ENCODE results near the gene R3HDM4.

Gene R3HDM4

GRCh38 chr19:954672-955494, 41.9 kb upstream of the R3HDM4 start:
- Histone ChIP-seq H3K36me3 (ENCODE audit: control insufficient read depth, insufficient read depth, low read length) (no peaks in the 10 kb centered on the region), H3K4me1 (ENCODE audit: control insufficient read depth, insufficient read depth, low read length, poor library complexity, severe bottlenecking) (peaks cover 15% of the 10 kb centered on the region), H3K27me3 (replicated peaks; ENCODE audit: control insufficient read depth, insufficient read depth, low read length, poor library complexity, severe bottlenecking) (no peaks in the 10 kb centered on the region), H3K9me3 (ENCODE audit: control insufficient read depth, low read length) (no peaks in the 10 kb centered on the region), H3K4me3 (ENCODE audit: insufficient read depth, low read depth, low read length, poor library complexity, severe bottlenecking) (no peak overlapping the region), H3K27ac (ENCODE audit: insufficient read depth, low read length, poor library complexity, severe bottlenecking) (no peak overlapping the region)
- no peak for DNase-seq

- H3K27ac ChIP-seq (ENCODE audit: insufficient read depth, low read length, poor library complexity, severe bottlenecking): no peak overlapping the region
- no peak for DNase-seq
- no peaks in the 10 kb centered on the region for H3K36me3 ChIP-seq (ENCODE audit: control insufficient read depth, insufficient read depth, low read length)
- H3K27me3 ChIP-seq (replicated peaks; ENCODE audit: control insufficient read depth, insufficient read depth, low read length, poor library complexity, severe bottlenecking): no peaks in the 10 kb centered on the region
- H3K4me1 ChIP-seq (ENCODE audit: control insufficient read depth, insufficient read depth, low read length, poor library complexity, severe bottlenecking): peaks cover 15% of the 10 kb centered on the region
- H3K9me3 ChIP-seq (ENCODE audit: control insufficient read depth, low read length): no peaks in the 10 kb centered on the region
- H3K4me3 ChIP-seq (ENCODE audit: insufficient read depth, low read depth, low read length, poor library complexity, severe bottlenecking): no peak overlapping the region
Observed at GRCh38 chr19:954272-954671, 41.3 kb upstream of the R3HDM4 start.

DNA sequence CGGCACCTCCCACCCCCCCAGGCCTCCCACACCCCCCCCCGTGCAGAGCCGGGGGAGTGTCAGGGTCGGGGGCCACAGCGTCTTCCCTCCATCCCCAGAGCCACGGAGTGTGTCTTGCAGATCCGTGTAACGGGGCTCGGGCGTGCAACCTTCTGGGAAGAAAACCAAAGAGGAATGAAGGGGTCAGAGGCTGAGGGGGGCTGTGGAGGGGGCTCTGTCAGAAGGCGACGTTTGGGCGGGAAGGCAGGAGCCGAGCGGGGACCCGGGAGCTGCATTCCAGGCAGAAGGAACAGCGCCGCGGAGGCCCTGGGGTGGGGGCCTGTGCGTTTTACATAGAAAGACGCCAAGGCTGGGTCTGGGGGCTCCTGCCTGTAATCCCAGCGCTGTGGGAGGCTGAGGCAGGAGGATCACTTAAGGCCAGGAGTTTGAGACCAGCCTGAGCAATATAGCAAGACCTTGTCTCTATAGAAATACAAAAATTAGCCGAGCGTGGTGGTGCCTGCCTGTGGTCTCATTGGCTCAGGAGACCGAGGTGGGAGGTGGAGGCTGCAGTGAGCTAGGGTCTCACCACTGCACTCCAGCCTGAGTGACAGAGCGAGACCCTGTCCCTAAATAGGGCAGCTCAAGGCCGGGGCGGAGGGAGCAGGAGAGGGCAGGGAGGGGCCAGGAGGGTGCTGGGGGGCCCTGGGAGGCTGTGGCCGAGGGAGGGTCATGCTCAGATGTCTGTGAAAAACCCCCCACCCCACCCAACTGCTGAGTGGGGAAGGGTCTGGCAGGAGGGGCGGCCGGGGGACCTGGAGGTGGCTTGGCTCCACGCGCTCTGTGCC, 40.6 kb upstream of the R3HDM4 start:
- Histone ChIP-seq H3K27ac (ENCODE audit: insufficient read depth, low read length, poor library complexity, severe bottlenecking) (no peak overlapping the region), H3K9me3 (ENCODE audit: control insufficient read depth, low read length) (no peaks in the 10 kb centered on the region), H3K27me3 (replicated peaks; ENCODE audit: control insufficient read depth, insufficient read depth, low read length, poor library complexity, severe bottlenecking) (no peaks in the 10 kb centered on the region), H3K4me1 (ENCODE audit: control insufficient read depth, insufficient read depth, low read length, poor library complexity, severe bottlenecking) (peaks cover 15% of the 10 kb centered on the region), H3K4me3 (ENCODE audit: insufficient read depth, low read depth, low read length, poor library complexity, severe bottlenecking) (peak overlapping the region; percentile 22), H3K36me3 (ENCODE audit: control insufficient read depth, insufficient read depth, low read length) (no peaks in the 10 kb centered on the region)
- no peak for DNase-seq

DNA sequence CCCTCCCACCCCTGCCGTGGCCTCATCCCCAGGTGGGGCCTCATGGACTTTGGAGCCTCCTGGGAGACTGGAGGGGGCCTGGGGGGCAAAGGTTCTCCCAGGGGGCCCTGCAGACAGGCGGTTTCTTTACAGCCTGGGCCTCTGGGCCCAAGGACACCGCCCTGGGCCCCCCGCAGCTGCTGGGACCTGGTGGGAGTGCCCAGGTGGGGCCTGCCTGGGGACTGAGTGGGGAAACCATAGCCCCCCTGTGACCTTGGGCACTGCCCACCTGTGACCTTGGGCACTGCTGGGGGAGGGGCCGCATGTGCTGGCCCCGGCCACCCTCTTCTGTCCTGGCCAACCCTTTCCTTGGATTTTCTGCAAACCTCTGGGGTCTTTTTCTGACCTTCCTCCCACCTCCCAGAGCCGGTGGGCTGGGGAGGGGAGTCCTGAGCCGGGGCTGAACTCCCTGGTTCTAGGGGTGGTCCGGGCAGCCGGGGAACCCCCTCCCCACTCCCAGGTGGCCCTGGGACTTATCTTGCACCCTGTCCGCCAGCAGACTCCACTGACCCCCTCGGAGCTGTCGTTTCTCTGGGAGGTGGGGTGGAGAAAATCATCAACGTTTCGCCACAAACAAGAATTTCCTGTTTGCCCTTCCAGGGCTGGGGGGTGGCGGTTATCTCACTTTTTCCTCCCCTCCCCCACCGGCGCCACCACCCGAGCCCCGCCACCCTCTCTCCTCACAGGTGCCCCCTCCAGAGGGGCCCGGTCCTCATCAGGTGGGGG, 39.8 kb upstream of the R3HDM4 start:
- Histone ChIP-seq H3K27ac (ENCODE audit: insufficient read depth, low read length, poor library complexity, severe bottlenecking) (no peak overlapping the region), H3K36me3 (ENCODE audit: control insufficient read depth, insufficient read depth, low read length) (no peaks in the 10 kb centered on the region), H3K27me3 (replicated peaks; ENCODE audit: control insufficient read depth, insufficient read depth, low read length, poor library complexity, severe bottlenecking) (no peaks in the 10 kb centered on the region), H3K4me1 (ENCODE audit: control insufficient read depth, insufficient read depth, low read length, poor library complexity, severe bottlenecking) (peaks cover 15% of the 10 kb centered on the region), H3K9me3 (ENCODE audit: control insufficient read depth, low read length) (no peaks in the 10 kb centered on the region), H3K4me3 (ENCODE audit: insufficient read depth, low read depth, low read length, poor library complexity, severe bottlenecking) (peak overlapping the region; percentile 22)
- no peak for DNase-seq

- no peak for DNase-seq
- H3K36me3 ChIP-seq (ENCODE audit: control insufficient read depth, insufficient read depth, low read length): no peaks in the 10 kb centered on the region
- H3K27ac ChIP-seq (ENCODE audit: insufficient read depth, low read length, poor library complexity, severe bottlenecking): no peak overlapping the region
- peaks cover 15% of the 10 kb centered on the region for H3K4me1 ChIP-seq (ENCODE audit: control insufficient read depth, insufficient read depth, low read length, poor library complexity, severe bottlenecking)
- no peak overlapping the region for H3K4me3 ChIP-seq (ENCODE audit: insufficient read depth, low read depth, low read length, poor library complexity, severe bottlenecking)
- H3K9me3 ChIP-seq (ENCODE audit: control insufficient read depth, low read length): no peaks in the 10 kb centered on the region
- H3K27me3 ChIP-seq (replicated peaks; ENCODE audit: control insufficient read depth, insufficient read depth, low read length, poor library complexity, severe bottlenecking): no peaks in the 10 kb centered on the region
Observed at GRCh38 chr19:952049-952679, 39.1 kb upstream of the R3HDM4 start.

- no peak overlapping the region for H3K27ac ChIP-seq (ENCODE audit: insufficient read depth, low read length, poor library complexity, severe bottlenecking)
- no peak overlapping the region for H3K4me3 ChIP-seq (ENCODE audit: insufficient read depth, low read depth, low read length, poor library complexity, severe bottlenecking)
- no peaks in the 10 kb centered on the region for H3K27me3 ChIP-seq (replicated peaks; ENCODE audit: control insufficient read depth, insufficient read depth, low read length, poor library complexity, severe bottlenecking)
- peaks cover 15% of the 10 kb centered on the region for H3K4me1 ChIP-seq (ENCODE audit: control insufficient read depth, insufficient read depth, low read length, poor library complexity, severe bottlenecking)
- DNase-seq: no peak
- no peaks in the 10 kb centered on the region for H3K36me3 ChIP-seq (ENCODE audit: control insufficient read depth, insufficient read depth, low read length)
- H3K9me3 ChIP-seq (ENCODE audit: control insufficient read depth, low read length): no peaks in the 10 kb centered on the region
Observed at GRCh38 chr19:950352-951066, 37.5 kb upstream of the R3HDM4 start.

GRCh38 chr19:948842-949496, 36.0 kb upstream of the R3HDM4 start:
- no peaks in the 10 kb centered on the region for H3K9me3 ChIP-seq (ENCODE audit: control insufficient read depth, low read length)
- H3K36me3 ChIP-seq (ENCODE audit: control insufficient read depth, insufficient read depth, low read length): no peaks in the 10 kb centered on the region
- no peak overlapping the region for H3K4me3 ChIP-seq (ENCODE audit: insufficient read depth, low read depth, low read length, poor library complexity, severe bottlenecking)
- H3K27me3 ChIP-seq (replicated peaks; ENCODE audit: control insufficient read depth, insufficient read depth, low read length, poor library complexity, severe bottlenecking): no peaks in the 10 kb centered on the region
- peaks cover 15% of the 10 kb centered on the region for H3K4me1 ChIP-seq (ENCODE audit: control insufficient read depth, insufficient read depth, low read length, poor library complexity, severe bottlenecking)
- H3K27ac ChIP-seq (ENCODE audit: insufficient read depth, low read length, poor library complexity, severe bottlenecking): no peak overlapping the region
- DNase-seq: no peak

GRCh38 chr19:947707-948539, 34.9 kb upstream of the R3HDM4 start:
- no peak for DNase-seq
- H3K27ac ChIP-seq (ENCODE audit: insufficient read depth, low read length, poor library complexity, severe bottlenecking): no peak overlapping the region
- no peak overlapping the region for H3K4me3 ChIP-seq (ENCODE audit: insufficient read depth, low read depth, low read length, poor library complexity, severe bottlenecking)
- no peaks in the 10 kb centered on the region for H3K36me3 ChIP-seq (ENCODE audit: control insufficient read depth, insufficient read depth, low read length)
- peaks cover 5% of the 10 kb centered on the region for H3K4me1 ChIP-seq (ENCODE audit: control insufficient read depth, insufficient read depth, low read length, poor library complexity, severe bottlenecking)
- H3K27me3 ChIP-seq (replicated peaks; ENCODE audit: control insufficient read depth, insufficient read depth, low read length, poor library complexity, severe bottlenecking): no peaks in the 10 kb centered on the region
- H3K9me3 ChIP-seq (ENCODE audit: control insufficient read depth, low read length): no peaks in the 10 kb centered on the region
